Measurements from ENCODE around the gene ODF2. TPM values are rescaled to one million over a fixed set of nuclear protein-coding genes. Genes with fewer than 3 reads are reported as not detected.
A peak's percentile ranks its signal among the peaks of the same experiment; 100 is the strongest.

Gene ODF2
- total and polyA plus RNA-seq, 2 of the 8 experiments (the other 6 are each of a cell fraction or from before 2014, with no cell fraction given) = 5.6 to 17.9 TPM

GRCh38 chr9:128414461-128414860 lies 41.3 kb upstream of the ODF2 start:
- Histone ChIP-seq H3K23me2 (ENCODE audit: low read depth, low read length) (no peaks in the 10 kb centered on the region), H3K14ac (ENCODE audit: insufficient read length) (no peak overlapping the region), H4K20me1 (replicated peaks in 1 of 2; ENCODE audit: control insufficient read depth in 1 of 2, insufficient read depth in 2 of 2, low read length in 2 of 2) (no peaks in the 10 kb centered on the region), H3K23ac (ENCODE audit: insufficient read length) (no peak overlapping the region), H3K4me3 (ENCODE audit: extremely low read depth in 1 of 4, insufficient read depth in 2 of 4, low read depth in 3 of 4, low read length in 4 of 4) (no peak overlapping the region), H2AK5ac (ENCODE audit: low read depth, low read length) (peak overlapping the region; percentile 29; the same call in 1 of the 2 replicates), H2BK5ac (ENCODE audit: low read depth, low read length) (no peak overlapping the region), H3K18ac (ENCODE audit: extremely low read depth, low read length) (no peak overlapping the region), H3K4me2 (ENCODE audit: insufficient read depth in 1 of 2, low read depth in 2 of 2, low read length in 2 of 2) (no peak overlapping the region), H4K91ac (replicated peaks; ENCODE audit: insufficient read length, low read length) (no peak overlapping the region), H2BK12ac (ENCODE audit: low read depth, low read length) (no peak overlapping the region), H2AFZ (ENCODE audit: low read length) (no peak overlapping the region), H3K4me1 (replicated peaks in 1 of 4; ENCODE audit: control insufficient read depth in 3 of 4, insufficient read depth in 4 of 4, low read length in 3 of 4) (peaks cover 6 to 27% (median 10%) of the 10 kb centered on the region in 4 experiments), H3K79me1 (ENCODE audit: low read depth, low read length) (no peaks in the 10 kb centered on the region), H3K4ac (replicated peaks; ENCODE audit: insufficient read length, low read depth, low read length) (no peak overlapping the region), H3K79me2 (ENCODE audit: control insufficient read depth in 1 of 2, insufficient read depth in 2 of 2, low read length in 2 of 2) (no peaks in the 10 kb centered on the region), H3K9me3 (ENCODE audit: insufficient read depth in 2 of 2, low read depth in 1 of 2, low read length in 1 of 2) (peaks cover 0 to 3% of the 10 kb centered on the region in 2 experiments; a peak in 1 of 4 replicates), H3K56ac (replicated peaks; ENCODE audit: insufficient read length, low read depth, low read length) (no peak overlapping the region), H2BK120ac (replicated peaks; ENCODE audit: low read depth, low read length) (no peak overlapping the region), H3K9ac (replicated peaks in 1 of 4; ENCODE audit: extremely low read depth in 1 of 4, low read depth in 3 of 4, low read length in 3 of 4) (no peak overlapping the region), H3K36me3 (ENCODE audit: control insufficient read depth in 2 of 4, insufficient read depth in 4 of 4, low read length in 3 of 4) (no peaks in the 10 kb centered on the region), H2BK15ac (ENCODE audit: low read length) (no peak overlapping the region), H2BK20ac (ENCODE audit: low read length) (no peak overlapping the region), H3K27ac (ENCODE audit: low read depth, low read length) (no peak overlapping the region), H3K27me3 (replicated peaks in 1 of 4; ENCODE audit: control insufficient read depth in 3 of 4, extremely low read depth in 1 of 4, insufficient read depth in 3 of 4, low read length in 3 of 4) (peaks cover 25 to 55% (median 47%) of the 10 kb centered on the region in 4 experiments), H4K8ac (ENCODE audit: extremely low read depth, insufficient read depth, low read length) (no peak overlapping the region), H4K5ac (ENCODE audit: insufficient read length, low read depth, low read length) (no peak overlapping the region)
- WGBS, 2 experiments (ENCODE audit: extremely low coverage in 1 of 2, insufficient coverage in 1 of 2, insufficient read length in 1 of 2, insufficient replicate concordance in 2 of 2, low coverage in 1 of 2, low lambda C conversion rate in 2 of 2, missing lambda C conversion rate in 1 of 2) = 70% methylated on average over 3 of the region's 3 CpGs; no CpG with 5 or more reads in 1 of the 2 experiments
- peak in 2 of 3 experiments; percentile 15 to 53; a peak in 3 of 4 replicates for TF ChIP-seq CTCF (IDR thresholded peaks at IDR 0.05; ENCODE audit: control extremely low read depth in 1 of 3, insufficient read depth in 1 of 3, low read depth in 1 of 3, low read length in 3 of 3)
- no peak for TF ChIP-seq POU5F1 (IDR thresholded peaks at IDR 0.05; ENCODE audit: low read depth, low read length)
- no peak for FAIRE-seq
- ChIA-PET POLR2A (ENCODE audit: partially characterized antibody) (no interaction called here), CTCF (ENCODE audit: partially characterized antibody) (interaction anchor here (0.7 to 15.7 kb wide), 14 partner anchors 8 to 223 kb away, joined by 3 to 544 read pairs (median 3); partner anchors contain the start of gene URM1)
- no peak for DNase-seq (ENCODE audit: low read depth in 1 of 2, low spot score in 2 of 2)

All from H1 (cell line).